DMS153 treated with DMSO at 0.1 percent for 48 hours (cell line): ENCODE data around the gene INPP5D.
"Not testable (repeated sequence)": the region's sequence is repeated elsewhere in the genome, so short reads cannot be mapped to it uniquely, and the experiment has no call there.

Source experiments
- DNase-seq: peaks from one replicate; lab custom pipeline; 2025; ENCODE audit not compliant: unreplicated experiment; lab: John Stamatoyannopoulos, UW

INPP5D gene

GRCh38 chr2:233171344-233171743 lies 111.2 kb downstream of the INPP5D start:
- no peak for DNase-seq

- DNase-seq, result no peak
Observed at GRCh38 chr2:233173115-233173514, 113.0 kb downstream of the INPP5D start.

GRCh38 chr2:233174137-233174536 lies 114.0 kb downstream of the INPP5D start:
- no peak for DNase-seq

GRCh38 chr2:233178994-233179847 lies 119.1 kb downstream of the INPP5D start:
- no peak for DNase-seq

- DNase-seq, result no peak
Observed at GRCh38 chr2:233179848-233180366, 119.8 kb downstream of the INPP5D start.

GRCh38 chr2:233183869-233184418 lies 123.8 kb downstream of the INPP5D start:
- no peak for DNase-seq

GRCh38 chr2:233184669-233185068 lies 124.5 kb downstream of the INPP5D start:
- DNase-seq, result no peak

GRCh38 chr2:233185330-233185729 lies 125.2 kb downstream of the INPP5D start:
- DNase-seq, result no peak

GRCh38 chr2:233185963-233186362 lies 125.8 kb downstream of the INPP5D start:
- DNase-seq, result no peak

- DNase-seq, result no peak
Observed at GRCh38 chr2:233186851-233187250, 126.7 kb downstream of the INPP5D start.

GRCh38 chr2:233189025-233189424 lies 128.9 kb downstream of the INPP5D start:
- DNase-seq, result no peak

GRCh38 chr2:233191016-233191415 lies 130.9 kb downstream of the INPP5D start:
- not testable (repeated sequence) for DNase-seq

- DNase-seq, result no peak
Observed at GRCh38 chr2:233193738-233194137, 133.6 kb downstream of the INPP5D start.

- no peak for DNase-seq
Observed at GRCh38 chr2:233195027-233195426, 134.9 kb downstream of the INPP5D start.

- DNase-seq, result no peak
Observed at GRCh38 chr2:233197022-233197421, 136.9 kb downstream of the INPP5D start.

GRCh38 chr2:233198026-233198425 lies 137.9 kb downstream of the INPP5D start:
- no peak for DNase-seq

- no peak for DNase-seq
Observed at GRCh38 chr2:233199870-233200269, 139.7 kb downstream of the INPP5D start.

GRCh38 chr2:233200790-233201189 lies 140.6 kb downstream of the INPP5D start:
- DNase-seq, result not testable (repeated sequence)

- no peak for DNase-seq
Observed at GRCh38 chr2:233201258-233202013, 141.3 kb downstream of the INPP5D start.

GRCh38 chr2:233202531-233202944 lies 142.4 kb downstream of the INPP5D start:
- DNase-seq, result no peak

- no peak for DNase-seq
Observed at GRCh38 chr2:233203060-233203459, 142.9 kb downstream of the INPP5D start.
